ENCODE measurements around the gene GDF9. TPM values are rescaled to one million over a fixed set of nuclear protein-coding genes. Genes with fewer than 3 reads are reported as not detected.
A peak's percentile ranks its signal among the peaks of the same experiment; 100 is the strongest.
"Not testable (repeated sequence)": the region's sequence is repeated elsewhere in the genome, so short reads cannot be mapped to it uniquely, and the experiment has no call there.

Gene GDF9
- total and polyA plus RNA-seq, 4 donors: 0.19 to 0.84 (median 0.39) TPM; not detected in 1

GRCh38 chr5:132868754-132869153 lies 2.5 kb upstream of the GDF9 start:
- intact Hi-C loops (cut with DNase I): no loop called here
- DNase-seq: no peak
- WGBS, 2 donors: 79 to 83% methylated on average over 4 of the region's 4 CpGs
- no peaks in the 10 kb centered on the region for H3K9me3 ChIP-seq (ENCODE audit: control insufficient read depth, low read length)
- peaks cover 0 to 1% of the 10 kb centered on the region in 2 donors for H3K36me3 ChIP-seq (ENCODE audit: control insufficient read depth in 1 of 2, insufficient read depth in 2 of 2, low read length in 1 of 2)
- no peak overlapping the region for H3K27ac ChIP-seq (ENCODE audit: low read depth in 1 of 2, low read length in 2 of 2)
- peaks cover 0 to 5% of the 10 kb centered on the region in 2 donors for H3K4me1 ChIP-seq (ENCODE audit: control insufficient read depth in 1 of 2, insufficient read depth in 2 of 2, low read length in 2 of 2)
- H3K4me3 ChIP-seq (ENCODE audit: low read length in 2 of 2): no peak overlapping the region
- ATAC-seq (ENCODE audit: low FRiP score): no peak
- no peaks in the 10 kb centered on the region for H3K27me3 ChIP-seq (ENCODE audit: control insufficient read depth in 1 of 2, insufficient read depth in 2 of 2, low read length in 1 of 2)

GRCh38 chr5:132867046-132867451 lies 780 bp upstream of the GDF9 start:
- Histone ChIP-seq H3K9me3 (ENCODE audit: control insufficient read depth, low read length) (no peaks in the 10 kb centered on the region), H3K27me3 (ENCODE audit: control insufficient read depth in 1 of 2, insufficient read depth in 2 of 2, low read length in 1 of 2) (no peaks in the 10 kb centered on the region), H3K4me3 (ENCODE audit: low read length in 2 of 2) (peak overlapping the region; percentile 31 to 40), H3K36me3 (ENCODE audit: control insufficient read depth in 1 of 2, insufficient read depth in 2 of 2, low read length in 1 of 2) (no peaks in the 10 kb centered on the region), H3K27ac (ENCODE audit: low read depth in 1 of 2, low read length in 2 of 2) (peak overlapping the region in 1 of 2 donors; percentile 77), H3K4me1 (ENCODE audit: control insufficient read depth in 1 of 2, insufficient read depth in 2 of 2, low read length in 2 of 2) (no peaks in the 10 kb centered on the region)
- ATAC-seq (ENCODE audit: low FRiP score) (no peak), DNase-seq (no peak)
- WGBS, 2 donors: 0 to 1% methylated on average over 13 of the region's 13 CpGs
- intact Hi-C loops (cut with DNase I): no loop called here

GRCh38 chr5:132865668-132866341 lies 464 bp downstream of the GDF9 start:
- H3K4me3 ChIP-seq (ENCODE audit: low read length in 2 of 2): peak overlapping the region; percentile 10 to 40
- H3K4me1 ChIP-seq (ENCODE audit: control insufficient read depth in 1 of 2, insufficient read depth in 2 of 2, low read length in 2 of 2): no peaks in the 10 kb centered on the region
- H3K27ac ChIP-seq (ENCODE audit: low read depth in 1 of 2, low read length in 2 of 2): peak overlapping the region in 1 of 2 donors; percentile 49
- DNase-seq: no peak
- 26 to 32% methylated on average over 29 to 30 of the region's 30 CpGs for WGBS, 2 donors
- H3K27me3 ChIP-seq (ENCODE audit: control insufficient read depth in 1 of 2, insufficient read depth in 2 of 2, low read length in 1 of 2): no peaks in the 10 kb centered on the region
- no peaks in the 10 kb centered on the region for H3K9me3 ChIP-seq (ENCODE audit: control insufficient read depth, low read length)
- intact Hi-C loops (cut with DNase I): no loop called here
- peak; percentile 65 for ATAC-seq (ENCODE audit: low FRiP score)
- H3K36me3 ChIP-seq (ENCODE audit: control insufficient read depth in 1 of 2, insufficient read depth in 2 of 2, low read length in 1 of 2): no peaks in the 10 kb centered on the region

GRCh38 chr5:132860742-132861141 lies 5.5 kb downstream of the GDF9 start:
- ATAC-seq (ENCODE audit: low FRiP score): no peak
- intact Hi-C loops (cut with DNase I): no loop called here
- DNase-seq: no peak

GRCh38 chr5:132859889-132860437 lies 6.3 kb downstream of the GDF9 start:
- WGBS, 2 donors: 76 to 81% methylated on average over 2 of the region's 2 CpGs
- ATAC-seq (ENCODE audit: low FRiP score) (no peak), DNase-seq (no peak)
- no peaks in the 10 kb centered on the region for H3K4me1 ChIP-seq (ENCODE audit: control insufficient read depth in 1 of 2, insufficient read depth in 2 of 2, low read length in 2 of 2)
- no peaks in the 10 kb centered on the region for H3K27me3 ChIP-seq (ENCODE audit: control insufficient read depth in 1 of 2, insufficient read depth in 2 of 2, low read length in 1 of 2)
- intact Hi-C loops (cut with DNase I): no loop called here
- no peaks in the 10 kb centered on the region for H3K9me3 ChIP-seq (ENCODE audit: control insufficient read depth, low read length)
- no peaks in the 10 kb centered on the region for H3K36me3 ChIP-seq (ENCODE audit: control insufficient read depth in 1 of 2, insufficient read depth in 2 of 2, low read length in 1 of 2)
- no peak overlapping the region for H3K4me3 ChIP-seq (ENCODE audit: low read length in 2 of 2)
- no peak overlapping the region for H3K27ac ChIP-seq (ENCODE audit: low read depth in 1 of 2, low read length in 2 of 2)

More at GRCh38 chr5:132860742-132861141, 5.5 kb downstream of the GDF9 start:
- Histone ChIP-seq H3K27me3 (ENCODE audit: control insufficient read depth in 1 of 2, insufficient read depth in 2 of 2, low read length in 1 of 2) (no peaks in the 10 kb centered on the region), H3K4me3 (ENCODE audit: low read length in 2 of 2) (no peak overlapping the region), H3K4me1 (ENCODE audit: control insufficient read depth in 1 of 2, insufficient read depth in 2 of 2, low read length in 2 of 2) (no peaks in the 10 kb centered on the region), H3K9me3 (ENCODE audit: control insufficient read depth, low read length) (no peaks in the 10 kb centered on the region), H3K36me3 (ENCODE audit: control insufficient read depth in 1 of 2, insufficient read depth in 2 of 2, low read length in 1 of 2) (no peaks in the 10 kb centered on the region), H3K27ac (ENCODE audit: low read depth in 1 of 2, low read length in 2 of 2) (no peak overlapping the region)
- WGBS, 2 donors: 69 to 70% methylated on average over 5 of the region's 5 CpGs

GRCh38 chr5:132856011-132856410 lies 10.3 kb downstream of the GDF9 start:
- ATAC-seq (ENCODE audit: low FRiP score) (no peak), DNase-seq (no peak)
- Histone ChIP-seq H3K4me3 (ENCODE audit: low read length in 2 of 2) (no peak overlapping the region), H3K4me1 (ENCODE audit: control insufficient read depth in 1 of 2, insufficient read depth in 2 of 2, low read length in 2 of 2) (no peaks in the 10 kb centered on the region), H3K36me3 (ENCODE audit: control insufficient read depth in 1 of 2, insufficient read depth in 2 of 2, low read length in 1 of 2) (no peaks in the 10 kb centered on the region), H3K9me3 (ENCODE audit: control insufficient read depth, low read length) (no peaks in the 10 kb centered on the region), H3K27me3 (ENCODE audit: control insufficient read depth in 1 of 2, insufficient read depth in 2 of 2, low read length in 1 of 2) (no peaks in the 10 kb centered on the region), H3K27ac (ENCODE audit: low read depth in 1 of 2, low read length in 2 of 2) (no peak overlapping the region)
- 84 to 90% methylated on average over 3 of the region's 3 CpGs for WGBS, 2 donors
- intact Hi-C loops (cut with DNase I): no loop called here

GRCh38 chr5:132854992-132855391 lies 11.3 kb downstream of the GDF9 start:
- WGBS, 2 donors: 97 to 99% methylated on average over 5 of the region's 5 CpGs
- H3K4me3 ChIP-seq (ENCODE audit: low read length in 2 of 2); H3K4me1 ChIP-seq (ENCODE audit: control insufficient read depth in 1 of 2, insufficient read depth in 2 of 2, low read length in 2 of 2); DNase-seq; H3K27ac ChIP-seq (ENCODE audit: low read depth in 1 of 2, low read length in 2 of 2); H3K27me3 ChIP-seq (ENCODE audit: control insufficient read depth in 1 of 2, insufficient read depth in 2 of 2, low read length in 1 of 2); intact Hi-C loops (cut with DNase I); H3K36me3 ChIP-seq (ENCODE audit: control insufficient read depth in 1 of 2, insufficient read depth in 2 of 2, low read length in 1 of 2); H3K9me3 ChIP-seq (ENCODE audit: control insufficient read depth, low read length); ATAC-seq (ENCODE audit: low FRiP score): not testable (repeated sequence)

- no peaks in the 10 kb centered on the region for H3K4me1 ChIP-seq (ENCODE audit: control insufficient read depth in 1 of 2, insufficient read depth in 2 of 2, low read length in 2 of 2)
- H3K27ac ChIP-seq (ENCODE audit: low read depth in 1 of 2, low read length in 2 of 2): no peak overlapping the region
- DNase-seq: no peak
- intact Hi-C loops (cut with DNase I): no loop called here
- no peak overlapping the region for H3K4me3 ChIP-seq (ENCODE audit: low read length in 2 of 2)
- no peaks in the 10 kb centered on the region for H3K27me3 ChIP-seq (ENCODE audit: control insufficient read depth in 1 of 2, insufficient read depth in 2 of 2, low read length in 1 of 2)
- no peaks in the 10 kb centered on the region for H3K36me3 ChIP-seq (ENCODE audit: control insufficient read depth in 1 of 2, insufficient read depth in 2 of 2, low read length in 1 of 2)
- WGBS, 2 donors: 35 to 38% methylated on average over 3 of the region's 3 CpGs
- no peaks in the 10 kb centered on the region for H3K9me3 ChIP-seq (ENCODE audit: control insufficient read depth, low read length)
- ATAC-seq (ENCODE audit: low FRiP score): no peak
Observed at GRCh38 chr5:132854301-132854700, 12.0 kb downstream of the GDF9 start.

GRCh38 chr5:132853790-132854189 lies 12.5 kb downstream of the GDF9 start:
- no peaks in the 10 kb centered on the region for H3K9me3 ChIP-seq (ENCODE audit: control insufficient read depth, low read length)
- H3K36me3 ChIP-seq (ENCODE audit: control insufficient read depth in 1 of 2, insufficient read depth in 2 of 2, low read length in 1 of 2): no peaks in the 10 kb centered on the region
- H3K4me1 ChIP-seq (ENCODE audit: control insufficient read depth in 1 of 2, insufficient read depth in 2 of 2, low read length in 2 of 2): no peaks in the 10 kb centered on the region
- ATAC-seq (ENCODE audit: low FRiP score): no peak
- H3K27ac ChIP-seq (ENCODE audit: low read depth in 1 of 2, low read length in 2 of 2): no peak overlapping the region
- intact Hi-C loops (cut with DNase I): no loop called here
- H3K27me3 ChIP-seq (ENCODE audit: control insufficient read depth in 1 of 2, insufficient read depth in 2 of 2, low read length in 1 of 2): no peaks in the 10 kb centered on the region
- no peak overlapping the region for H3K4me3 ChIP-seq (ENCODE audit: low read length in 2 of 2)
- DNase-seq: no peak
- 60 to 69% methylated on average over 1 of the region's 1 CpG for WGBS, 2 donors

All from aorta (tissue), 5 donors.